ENCODE results near the gene JCAD. TPM values are rescaled to one million over a fixed set of nuclear protein-coding genes. Genes with fewer than 3 reads are reported as not detected.

Gene JCAD
- total and polyA plus RNA-seq, 9 of the 15 experiments (the other 6 are each of a cell fraction or from before 2014, with no cell fraction given) = not detected

- FAIRE-seq = no peak
- no peak for TF ChIP-seq FOXJ3 (CRISPR knock-in tag; IDR thresholded peaks at IDR 0.05)
- no peak for TF ChIP-seq ZNF518B (CRISPR knock-in tag; IDR thresholded peaks at IDR 0.05)
- no peak for TF ChIP-seq CHD7 (IDR thresholded peaks at IDR 0.05; ENCODE audit: low read depth, low read length)
- TF ChIP-seq ZNF764 (CRISPR knock-in tag; IDR thresholded peaks at IDR 0.05; ENCODE audit: low read depth) = no peak
- TF ChIP-seq ZNF699 (CRISPR knock-in tag; IDR thresholded peaks at IDR 0.05; ENCODE audit: insufficient replicate concordance) = no peak
- TF ChIP-seq ZNF740 (CRISPR knock-in tag; IDR thresholded peaks at IDR 0.05) = no peak
- no peak for TF ChIP-seq ZNF740 (tag; IDR thresholded peaks at IDR 0.05)
Observed at GRCh38 chr10:30073767-30074060, 14.3 kb upstream of the JCAD start.

More at GRCh38 chr10:30073767-30074060, 14.3 kb upstream of the JCAD start:
- intact Hi-C loops (cut with micrococcal nuclease) (no loop called here), in situ Hi-C loops (cut with MboI) (no loop called here)
- Histone ChIP-seq H3K4me2 (ENCODE audit: insufficient read depth, low read length) (no peak overlapping the region), H3K9ac (ENCODE audit: insufficient read depth in 1 of 2, low read depth in 2 of 2, low read length in 2 of 2) (no peak overlapping the region), H3K79me2 (ENCODE audit: control insufficient read depth, insufficient read depth, low read length) (no peaks in the 10 kb centered on the region), H2AFZ (ENCODE audit: low read depth, low read length) (no peak overlapping the region), H3K27ac (ENCODE audit: extremely low read depth, low read depth, low read length) (no peak overlapping the region), H3K9me1 (ENCODE audit: control insufficient read depth, insufficient read depth, low read length) (no peaks in the 10 kb centered on the region), H3K9me3 (replicated peaks; ENCODE audit: control insufficient read depth, insufficient read depth, low read depth, low read length) (no peaks in the 10 kb centered on the region), H4K20me1 (replicated peaks; ENCODE audit: control insufficient read depth, insufficient read depth, low read length) (peaks cover 3% of the 10 kb centered on the region; the same call in 1 of the 2 replicates), H3K27me3 (ENCODE audit: control insufficient read depth in 2 of 2, insufficient read depth in 2 of 2, low read length in 2 of 2) (peaks cover 3 to 6% of the 10 kb centered on the region in 2 experiments; a peak in 2 of 5 replicates), H3K4me1 (replicated peaks in 1 of 2; ENCODE audit: control insufficient read depth in 2 of 2, insufficient read depth in 2 of 2, low read length in 2 of 2) (peaks cover 0 to 11% of the 10 kb centered on the region in 2 experiments; a peak in 4 of 5 replicates), H3K4me3 (no peak overlapping the region), H3K36me3 (ENCODE audit: control insufficient read depth, insufficient read depth, low read length) (no peaks in the 10 kb centered on the region)
- POLR2A ChIA-PET = interaction anchor here (0.6 kb wide), 1 partner anchor 231 kb away, joined by 3 read pairs; no protein-coding TSS in a partner anchor
- 0% methylated on average over 4 of the region's 4 CpGs for WGBS (ENCODE audit: insufficient coverage, low coverage, missing lambda C conversion rate)
- CTCF ChIA-PET (ENCODE audit: low intra/inter-chr PET ratio) = no interaction called here
- no TSS peak for BruUV-seq (replicated peaks)
- no peak for ATAC-seq
- no peak for DNase-seq (ENCODE audit: extremely low read depth in 1 of 4, low spot score in 3 of 4)

Measured in K562 (cell line).